Uterus (tissue), 4 donors: ENCODE results near the gene GCNT2. TPM values are rescaled to one million over a fixed set of nuclear protein-coding genes. Genes with fewer than 3 reads are reported as not detected.

Experiments used
- DNase-seq, 2 donors: peaks; one replicate each; pipeline ENCODE4 v3.0.0-alpha.2; 2019 to 2020
- H3K27ac ChIP-seq, 2 donors: fragments of 200-600 bp; sonication (generic); 1 replicate in 1 of 2; 2 replicates in 1 of 2; pipeline ENCODE4 v1.5.1; 2016 to 2018
- H3K27me3 ChIP-seq, 2 donors: fragments of 200-600 bp; sonication (generic); one replicate each; pipeline ENCODE4 v1.5.1; 2018 to 2019; ENCODE audit warnings: control low read depth in 1 of 2
- H3K36me3 ChIP-seq, 2 donors: fragments of 200-600 bp; sonication (generic); one replicate each; pipeline ENCODE4 v1.5.1; 2019; ENCODE audit warnings: control low read depth in 1 of 2
- H3K4me1 ChIP-seq, 2 donors: fragments of 200-600 bp; sonication (generic); one replicate each; pipeline ENCODE4 v1.5.1; 2018 to 2019; ENCODE audit warnings: control low read depth in 1 of 2
- H3K4me3 ChIP-seq, 2 donors: fragments of 200-600 bp; sonication (generic); 1 replicate in 1 of 2; 2 replicates in 1 of 2; pipeline ENCODE4 v1.5.1; 2018 to 2019; ENCODE audit warnings: mild to moderate bottlenecking in 1 of 2
- H3K9me3 ChIP-seq, 2 donors: fragments of 200-600 bp; sonication (generic); one replicate each; pipeline ENCODE4 v1.5.1; 2019; ENCODE audit warnings: control low read depth in 1 of 2
- POLR2A ChIP-seq, 2 donors: fragments of 450-650 bp; IDR thresholded peaks; one replicate each; pipeline ENCODE4 v1.6.1; 2016; ENCODE audit warnings: antibody characterized with exemption in 2 of 2, mild to moderate bottlenecking in 1 of 2, moderate library complexity in 1 of 2
- intact Hi-C: fragments of 100-400 bp; cut with DNase I; formaldehyde crosslinking; loops from one replicate; pipeline ENCODE4 v1.15.1; 2023; ENCODE audit warnings: low total_unique reads
- total RNA-seq, 4 donors: library from RNA; depleted of rRNA in 3 of 4; stranded (reverse); fragments of >200 nt in 3 of 4; gene quantifications; one replicate each; pipeline versions ENCODE4 v1.1.0 to v1.2.4, GENCODE V29; 2014 to 2023
- TF ChIP-seq, protein P1 (sequence below), 4 experiments: fragments of 200-600 bp in 2 of 4; fragments of 450-650 bp in 2 of 4; sonication (generic) in 2 of 4; IDR thresholded peaks; one replicate each; pipeline ENCODE4 v1.5.1; 2016 to 2019; ENCODE audit warnings: antibody characterized with exemption in 4 of 4, mild to moderate bottlenecking in 2 of 4, moderate library complexity in 1 of 4
- donor health status: DM: yes; HTN: yes; CAD: no.

Gene GCNT2
- total RNA-seq, 4 donors from 2014 or later, result 7.8 to 16.2 (median 10.9) TPM

DNA sequence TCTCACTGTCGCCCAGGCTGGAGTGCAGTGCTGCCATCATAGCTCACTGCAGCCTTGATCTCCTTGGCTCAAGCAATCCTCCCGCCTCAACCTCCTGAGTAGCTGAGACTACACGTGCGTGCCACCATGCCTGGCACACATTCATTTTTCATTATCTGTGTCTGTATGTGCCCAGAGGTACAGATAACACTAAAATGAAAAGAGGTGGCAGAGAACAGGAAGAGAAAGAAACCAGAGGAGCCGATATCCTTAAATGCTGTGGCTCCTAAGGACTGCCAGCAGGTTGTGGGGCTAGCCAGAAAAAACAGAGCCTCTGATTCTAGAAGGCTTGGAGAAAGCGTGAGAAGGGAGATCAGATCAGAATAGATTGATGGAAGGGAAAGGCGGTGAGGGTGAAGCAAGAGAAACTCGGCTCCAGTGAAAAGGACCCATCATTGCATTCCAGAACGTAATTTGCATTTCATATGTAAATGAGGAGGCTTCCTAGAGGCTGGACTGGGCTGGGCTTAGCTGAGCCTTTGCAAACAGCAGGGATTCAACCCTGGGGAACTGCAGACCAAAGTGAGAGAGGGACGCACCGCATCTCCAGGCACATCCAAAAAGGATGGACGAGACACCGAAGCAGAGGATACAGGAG lies 64.2 kb downstream of the GCNT2 start:
- H3K27me3 ChIP-seq, result no peaks in the 10 kb centered on the region
- H3K4me1 ChIP-seq, result no peaks in the 10 kb centered on the region
- no peak overlapping the region for H3K27ac ChIP-seq
- no peak overlapping the region for H3K4me3 ChIP-seq
- intact Hi-C loops, result no loop called here
- no peak for DNase-seq
- no peaks in the 10 kb centered on the region for H3K9me3 ChIP-seq
- TF ChIP-seq, protein P1, sequence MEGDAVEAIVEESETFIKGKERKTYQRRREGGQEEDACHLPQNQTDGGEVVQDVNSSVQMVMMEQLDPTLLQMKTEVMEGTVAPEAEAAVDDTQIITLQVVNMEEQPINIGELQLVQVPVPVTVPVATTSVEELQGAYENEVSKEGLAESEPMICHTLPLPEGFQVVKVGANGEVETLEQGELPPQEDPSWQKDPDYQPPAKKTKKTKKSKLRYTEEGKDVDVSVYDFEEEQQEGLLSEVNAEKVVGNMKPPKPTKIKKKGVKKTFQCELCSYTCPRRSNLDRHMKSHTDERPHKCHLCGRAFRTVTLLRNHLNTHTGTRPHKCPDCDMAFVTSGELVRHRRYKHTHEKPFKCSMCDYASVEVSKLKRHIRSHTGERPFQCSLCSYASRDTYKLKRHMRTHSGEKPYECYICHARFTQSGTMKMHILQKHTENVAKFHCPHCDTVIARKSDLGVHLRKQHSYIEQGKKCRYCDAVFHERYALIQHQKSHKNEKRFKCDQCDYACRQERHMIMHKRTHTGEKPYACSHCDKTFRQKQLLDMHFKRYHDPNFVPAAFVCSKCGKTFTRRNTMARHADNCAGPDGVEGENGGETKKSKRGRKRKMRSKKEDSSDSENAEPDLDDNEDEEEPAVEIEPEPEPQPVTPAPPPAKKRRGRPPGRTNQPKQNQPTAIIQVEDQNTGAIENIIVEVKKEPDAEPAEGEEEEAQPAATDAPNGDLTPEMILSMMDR (IDR thresholded peaks at IDR 0.05), result no peak
- no peak for TF ChIP-seq POLR2A (IDR thresholded peaks at IDR 0.05)
- no peaks in the 10 kb centered on the region for H3K36me3 ChIP-seq

GRCh38 chr6:10586302-10586701 lies 65.2 kb downstream of the GCNT2 start:
- Histone ChIP-seq H3K4me3 (no peak overlapping the region), H3K36me3 (no peaks in the 10 kb centered on the region), H3K27me3 (no peaks in the 10 kb centered on the region), H3K9me3 (no peaks in the 10 kb centered on the region), H3K4me1 (no peaks in the 10 kb centered on the region), H3K27ac (no peak overlapping the region)
- TF ChIP-seq, protein P1 (IDR thresholded peaks at IDR 0.05), result no peak
- no peak for TF ChIP-seq POLR2A (IDR thresholded peaks at IDR 0.05)
- no peak for DNase-seq
- intact Hi-C loops, result no loop called here

DNA sequence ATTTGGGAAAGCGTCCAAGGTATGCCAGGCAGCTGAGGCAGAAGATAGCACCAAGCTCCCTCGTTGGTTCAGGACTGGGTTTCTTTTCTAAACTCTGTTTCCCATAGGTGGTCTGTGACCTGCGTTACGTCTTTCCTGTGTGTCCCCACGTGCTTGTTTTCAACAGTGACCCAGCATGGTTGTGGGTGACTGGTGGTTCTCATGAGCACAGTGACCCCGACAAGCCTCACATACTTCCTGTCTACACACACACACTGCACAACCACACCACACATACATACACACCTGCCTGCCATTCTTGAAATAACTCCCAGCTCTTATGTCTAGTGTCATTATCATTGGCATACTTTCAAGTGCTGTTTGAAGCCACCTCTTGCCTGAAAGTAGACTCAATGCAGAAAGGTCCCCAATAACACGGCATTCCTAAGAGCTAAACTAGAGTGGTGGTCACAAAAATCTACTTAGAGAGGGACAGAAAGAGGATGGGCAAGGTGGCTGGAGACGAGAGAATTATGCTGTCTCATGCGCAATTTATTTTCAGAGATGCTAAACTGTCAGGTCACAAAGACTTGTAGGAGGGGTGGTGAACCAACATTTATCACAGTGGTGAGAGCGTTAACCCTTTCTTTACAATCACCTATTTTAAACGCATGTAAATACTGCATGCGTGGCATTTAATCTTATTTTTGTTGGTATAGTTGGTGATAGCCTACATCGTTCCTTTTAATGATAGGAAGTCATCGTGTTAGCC lies 66.7 kb downstream of the GCNT2 start:
- no peaks in the 10 kb centered on the region for H3K27me3 ChIP-seq
- no peak overlapping the region for H3K27ac ChIP-seq
- H3K9me3 ChIP-seq, result no peaks in the 10 kb centered on the region
- no peak for TF ChIP-seq POLR2A (IDR thresholded peaks at IDR 0.05)
- TF ChIP-seq, protein P1 (IDR thresholded peaks at IDR 0.05), result no peak
- no peaks in the 10 kb centered on the region for H3K4me1 ChIP-seq
- intact Hi-C loops, result no loop called here
- DNase-seq, result no peak
- H3K36me3 ChIP-seq, result no peaks in the 10 kb centered on the region
- no peak overlapping the region for H3K4me3 ChIP-seq

GRCh38 chr6:10588562-10589428 lies 67.6 kb downstream of the GCNT2 start:
- DNase-seq, result no peak
- no peak for TF ChIP-seq POLR2A (IDR thresholded peaks at IDR 0.05)
- TF ChIP-seq, protein P1 (IDR thresholded peaks at IDR 0.05), result no peak
- no peaks in the 10 kb centered on the region for H3K4me1 ChIP-seq
- no peaks in the 10 kb centered on the region for H3K36me3 ChIP-seq
- no peaks in the 10 kb centered on the region for H3K9me3 ChIP-seq
- no peak overlapping the region for H3K4me3 ChIP-seq
- H3K27me3 ChIP-seq, result no peaks in the 10 kb centered on the region
- intact Hi-C loops, result no loop called here
- no peak overlapping the region for H3K27ac ChIP-seq

GRCh38 chr6:10589429-10589727 lies 68.2 kb downstream of the GCNT2 start:
- no peak overlapping the region for H3K4me3 ChIP-seq
- H3K4me1 ChIP-seq, result no peaks in the 10 kb centered on the region
- intact Hi-C loops, result no loop called here
- TF ChIP-seq, protein P1 (IDR thresholded peaks at IDR 0.05), result no peak
- no peak for TF ChIP-seq POLR2A (IDR thresholded peaks at IDR 0.05)
- H3K27me3 ChIP-seq, result no peaks in the 10 kb centered on the region
- DNase-seq, result no peak
- H3K27ac ChIP-seq, result no peak overlapping the region
- H3K36me3 ChIP-seq, result no peaks in the 10 kb centered on the region
- no peaks in the 10 kb centered on the region for H3K9me3 ChIP-seq
